B cell (primary cell): ENCODE measurements around the gene PRKAB1. TPM values are rescaled to one million over a fixed set of nuclear protein-coding genes. Genes with fewer than 3 reads are reported as not detected.

Source experiments
- ATAC-seq: fragments of 200-7000 bp; cut with Tn5 transposase; one replicate; pipeline ENCODE4 v1.10.0; 2021; ENCODE audit warnings: low read depth, mild to moderate bottlenecking, moderate number of reproducible peaks, moderate library complexity
- CTCF ChIA-PET: fragments of 350-600 bp; sonication (Branson Sonifier 250); formaldehyde crosslinking; loops from one replicate; lab custom pipeline; 2021; ENCODE audit warnings: antibody characterized with exemption, inconsistent platforms; lab: Charles Lee
- POLR2A ChIA-PET: fragments of 350-600 bp; sonication (Branson Sonifier 250); formaldehyde crosslinking; loops from one replicate; lab custom pipeline; 2021; ENCODE audit warnings: antibody characterized with exemption; lab: Charles Lee
- DNase-seq: peaks from one replicate; pipeline ENCODE4 v3.0.0; 2013
- H2AFZ ChIP-seq: 2 replicates; pipeline ENCODE4 v1.6.1; 2012; ENCODE audit warnings: mild to moderate bottlenecking, low read depth, low read length; ENCODE audit not compliant: insufficient read depth, poor library complexity, severe bottlenecking
- H3K27ac ChIP-seq, 2 donors: 1 replicate in 1 of 2; 2 replicates in 1 of 2; pipeline ENCODE4 v1.5.1; 2012 to 2013; ENCODE audit warnings: low read length in 2 of 2, mild to moderate bottlenecking in 2 of 2, moderate library complexity in 1 of 2
- H3K27me3 ChIP-seq, 4 experiments: fragments of 200-600 bp in 1 of 4; sonication (generic) in 1 of 4; replicated peaks in 1 of 4; 1 replicate in 2 of 4; 2 replicates in 2 of 4; pipeline versions ENCODE4 v1.6.1 to v1.7.0; 2013 to 2016; ENCODE audit warnings: low read length in 3 of 4, mild to moderate bottlenecking in 2 of 4, mixed read lengths in 1 of 4, moderate library complexity in 1 of 4; ENCODE audit not compliant: insufficient read depth in 4 of 4, control insufficient read depth in 3 of 4; ENCODE audit errors: control extremely low read depth in 1 of 4
- H3K36me3 ChIP-seq, 2 experiments: replicated peaks in 1 of 2; 1 replicate in 1 of 2; 2 replicates in 1 of 2; pipeline versions ENCODE4 v1.6.1 to v1.7.1; 2013; ENCODE audit warnings: low read length in 1 of 2; ENCODE audit not compliant: insufficient read depth in 2 of 2, control insufficient read depth in 1 of 2; ENCODE audit errors: control extremely low read depth in 1 of 2, extremely low read depth in 1 of 2
- H3K4me1 ChIP-seq, 2 donors: fragments of 200-600 bp in 1 of 2; sonication (generic) in 1 of 2; 1 replicate in 1 of 2; 2 replicates in 1 of 2; pipeline versions ENCODE4 v1.5.1 to v1.6.1; 2013 to 2017; ENCODE audit warnings: low read length in 2 of 2; ENCODE audit not compliant: control insufficient read depth in 2 of 2, insufficient read depth in 2 of 2
- H3K4me2 ChIP-seq: replicated peaks from 2 replicates; pipeline ENCODE3; 2012; ENCODE audit warnings: mild to moderate bottlenecking, low read depth, low read length; ENCODE audit not compliant: poor library complexity, severe bottlenecking
- H3K4me3 ChIP-seq, 5 experiments: fragments of 200-600 bp in 1 of 5; sonication (generic) in 1 of 5; 1 replicate in 3 of 5; 2 replicates in 2 of 5; pipeline versions ENCODE4 v1.5.1 to v1.7.0; 2011 to 2016; ENCODE audit warnings: low read length in 4 of 5, mild to moderate bottlenecking in 4 of 5, low read depth in 2 of 5, control low read depth in 1 of 5, moderate library complexity in 1 of 5; ENCODE audit not compliant: insufficient read depth in 1 of 5; ENCODE audit errors: control extremely low read depth in 1 of 5, extremely low read depth in 1 of 5
- H3K79me2 ChIP-seq: fragments of 200-600 bp; sonication (generic); one replicate; pipeline ENCODE4 v1.6.0; 2016; ENCODE audit warnings: low read length; ENCODE audit not compliant: control insufficient read depth, insufficient read depth
- H3K9ac ChIP-seq: fragments of 200-600 bp; sonication (generic); 2 replicates; pipeline ENCODE4 v1.6.1; 2017; ENCODE audit warnings: mild to moderate bottlenecking, low read length, moderate library complexity
- H3K9me3 ChIP-seq, 3 donors: one replicate each; pipeline versions ENCODE4 v1.6.1 to v1.7.1; 2013; ENCODE audit warnings: low read length in 2 of 3; ENCODE audit not compliant: control insufficient read depth in 2 of 3, insufficient read depth in 1 of 3; ENCODE audit errors: control extremely low read depth in 1 of 3
- H4K20me1 ChIP-seq: 2 replicates; pipeline ENCODE4 v1.6.0; 2012; ENCODE audit warnings: mild to moderate bottlenecking, low read length; ENCODE audit not compliant: insufficient read depth, control insufficient read depth, poor library complexity, severe bottlenecking
- H3K27ac Mint-ChIP-seq: one replicate; pipeline ENCODE4 v1.8.0; 2021; ENCODE audit warnings: mixed read lengths
- H3K27me3 Mint-ChIP-seq: one replicate; pipeline ENCODE4 v1.8.0; 2021; ENCODE audit warnings: mixed read lengths
- H3K4me1 Mint-ChIP-seq: one replicate; pipeline ENCODE4 v1.8.0; 2021; ENCODE audit warnings: mixed read lengths
- H3K4me3 Mint-ChIP-seq: one replicate; pipeline ENCODE4 v1.8.0; 2021; ENCODE audit warnings: mixed read lengths
- H3K9me3 Mint-ChIP-seq: one replicate; pipeline ENCODE4 v1.8.0; 2022; ENCODE audit warnings: mixed read lengths; ENCODE audit not compliant: insufficient read depth
- EZH2 ChIP-seq: IDR thresholded peaks from 2 replicates; pipeline ENCODE4 v1.6.1; 2012; ENCODE audit warnings: borderline replicate concordance, low read depth, mild to moderate bottlenecking, moderate library complexity, low read length; ENCODE audit not compliant: insufficient read depth, poor library complexity, severe bottlenecking
- WGBS: methylation state at CpG from one replicate; pipeline ENCODE4 v1.1.5; 2013; ENCODE audit warnings: missing lambda C conversion rate; ENCODE audit not compliant: insufficient coverage; 5-methylcytosine and 5-hydroxymethylcytosine counted together
- intact Hi-C: fragments of 100-400 bp; cut with micrococcal nuclease; formaldehyde crosslinking; loops from one replicate; pipeline ENCODE4 v1.10.0; 2022
- polyA plus RNA-seq: library from polyadenylated mRNA; depleted of rRNA; stranded (reverse); fragments of >200 nt; gene quantifications from 2 replicates; pipeline ENCODE4 v1.2.3, GENCODE V29; 2012
- total RNA-seq, 2 donors: library from RNA; stranded (reverse); fragments of 120-200 nt in 1 of 2; gene quantifications; 1 replicate in 1 of 2; 2 replicates in 1 of 2; pipeline versions ENCODE4 v1.2.3 to v1.2.4, GENCODE V29; 2013 to 2022
- TF ChIP-seq, protein P1 (sequence below): fragments of 200-600 bp; IDR thresholded peaks from one replicate; pipeline ENCODE4 v1.8.0; 2022; ENCODE audit warnings: antibody characterized with exemption, mild to moderate bottlenecking

The PRKAB1 gene
- total and polyA plus RNA-seq, 2 donors (not counting 1 experiment from before 2014, with no cell fraction given): 36.4 to 56.4 TPM

DNA sequence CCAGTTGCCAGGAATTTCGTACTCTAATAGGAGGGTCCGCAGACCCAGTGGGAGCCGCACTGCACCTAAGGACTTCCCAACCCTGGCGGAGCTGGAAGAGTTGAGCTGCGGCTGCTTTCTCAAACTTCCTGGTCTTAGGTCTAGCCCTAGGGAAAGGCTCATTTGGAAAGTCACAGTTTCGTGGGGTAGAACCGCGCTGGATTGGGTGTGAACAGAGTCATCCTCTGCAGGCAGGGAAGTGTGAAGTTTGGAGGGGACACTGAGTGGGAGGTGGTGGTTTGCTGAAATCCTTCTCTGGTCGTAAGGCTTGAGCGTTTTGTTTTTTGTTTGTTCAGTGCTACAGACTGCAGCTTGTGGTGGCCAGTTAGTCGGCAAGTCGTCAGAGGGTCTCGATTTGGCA, 18.8 kb downstream of the PRKAB1 start:
- CTCF ChIA-PET: no interaction called here
- H3K27ac ChIP-seq: no peak overlapping the region
- no peaks in the 10 kb centered on the region for H3K9me3 Mint-ChIP-seq

DNA sequence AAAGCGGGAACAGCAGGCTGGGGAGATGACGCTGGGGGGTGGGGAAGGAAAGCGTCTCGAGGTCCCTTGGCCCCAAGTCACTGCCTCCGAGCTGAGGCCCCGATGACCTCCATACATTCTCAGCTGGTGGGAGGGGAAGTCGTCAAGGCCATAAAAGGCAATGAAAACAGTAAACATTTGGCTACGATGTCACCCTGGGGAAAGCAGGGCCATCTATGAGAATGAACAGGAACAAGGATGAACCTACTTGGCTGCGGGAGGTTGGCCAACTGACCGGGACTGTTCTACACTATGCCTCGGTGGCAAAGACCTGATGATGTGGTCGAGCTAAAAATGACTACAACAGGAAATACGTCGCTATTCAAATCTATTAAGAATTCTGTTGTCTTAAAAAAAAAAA, 19.5 kb downstream of the PRKAB1 start:
- H3K79me2 ChIP-seq: no peaks in the 10 kb centered on the region
- H4K20me1 ChIP-seq: no peaks in the 10 kb centered on the region
- H3K27ac Mint-ChIP-seq: no peak overlapping the region
- no peaks in the 10 kb centered on the region for H3K27me3 Mint-ChIP-seq
- H3K4me1 ChIP-seq: peaks cover 9 to 16% of the 10 kb centered on the region in 2 donors
- no peaks in the 10 kb centered on the region for H3K27me3 ChIP-seq
- H3K27ac ChIP-seq: no peak overlapping the region
- intact Hi-C loops: no loop called here
- no peaks in the 10 kb centered on the region for H3K9me3 Mint-ChIP-seq
- no peaks in the 10 kb centered on the region for H3K36me3 ChIP-seq
- ChIA-PET POLR2A (interaction anchor here (0.6 to 0.7 kb wide), 2 partner anchors 435 to 458 kb away, joined by 4 to 10 read pairs; no protein-coding TSS in a partner anchor), CTCF (no interaction called here)
- no peak for ATAC-seq
- H3K4me1 Mint-ChIP-seq: peaks cover 29% of the 10 kb centered on the region
- H3K9ac ChIP-seq: no peak overlapping the region
- H3K4me3 ChIP-seq: no peak overlapping the region
- no peak for TF ChIP-seq EZH2
- TF ChIP-seq, protein P1, sequence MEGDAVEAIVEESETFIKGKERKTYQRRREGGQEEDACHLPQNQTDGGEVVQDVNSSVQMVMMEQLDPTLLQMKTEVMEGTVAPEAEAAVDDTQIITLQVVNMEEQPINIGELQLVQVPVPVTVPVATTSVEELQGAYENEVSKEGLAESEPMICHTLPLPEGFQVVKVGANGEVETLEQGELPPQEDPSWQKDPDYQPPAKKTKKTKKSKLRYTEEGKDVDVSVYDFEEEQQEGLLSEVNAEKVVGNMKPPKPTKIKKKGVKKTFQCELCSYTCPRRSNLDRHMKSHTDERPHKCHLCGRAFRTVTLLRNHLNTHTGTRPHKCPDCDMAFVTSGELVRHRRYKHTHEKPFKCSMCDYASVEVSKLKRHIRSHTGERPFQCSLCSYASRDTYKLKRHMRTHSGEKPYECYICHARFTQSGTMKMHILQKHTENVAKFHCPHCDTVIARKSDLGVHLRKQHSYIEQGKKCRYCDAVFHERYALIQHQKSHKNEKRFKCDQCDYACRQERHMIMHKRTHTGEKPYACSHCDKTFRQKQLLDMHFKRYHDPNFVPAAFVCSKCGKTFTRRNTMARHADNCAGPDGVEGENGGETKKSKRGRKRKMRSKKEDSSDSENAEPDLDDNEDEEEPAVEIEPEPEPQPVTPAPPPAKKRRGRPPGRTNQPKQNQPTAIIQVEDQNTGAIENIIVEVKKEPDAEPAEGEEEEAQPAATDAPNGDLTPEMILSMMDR: no peak
- H3K9me3 ChIP-seq: peaks cover 0 to 7% (median 0%) of the 10 kb centered on the region in 3 donors
- H3K4me2 ChIP-seq: no peak overlapping the region
- no peak overlapping the region for H2AFZ ChIP-seq
- H3K4me3 Mint-ChIP-seq: no peak overlapping the region
- 81% methylated on average over 10 of the region's 14 CpGs for WGBS
- DNase-seq: no peak

More for the DNA sequence above, 18.8 kb downstream of the PRKAB1 start:
- no peaks in the 10 kb centered on the region for H3K36me3 ChIP-seq
- peaks cover 15 to 22% of the 10 kb centered on the region in 2 donors for H3K4me1 ChIP-seq
- H3K4me3 ChIP-seq: no peak overlapping the region
- no peaks in the 10 kb centered on the region for H3K27me3 Mint-ChIP-seq
- no peak for DNase-seq
- H3K4me1 Mint-ChIP-seq: peaks cover 36% of the 10 kb centered on the region
- H3K27ac Mint-ChIP-seq: no peak overlapping the region
- H2AFZ ChIP-seq: no peak overlapping the region
- no peaks in the 10 kb centered on the region for H3K79me2 ChIP-seq
- H4K20me1 ChIP-seq: no peaks in the 10 kb centered on the region
- no peak for ATAC-seq
- no peak overlapping the region for H3K4me2 ChIP-seq
- intact Hi-C loops: no loop called here
- peaks cover 0 to 7% (median 0%) of the 10 kb centered on the region in 3 donors for H3K9me3 ChIP-seq
- H3K4me3 Mint-ChIP-seq: no peak overlapping the region
- H3K9ac ChIP-seq: no peak overlapping the region
- WGBS: 98% methylated on average over 11 of the region's 13 CpGs
- H3K27me3 ChIP-seq: no peaks in the 10 kb centered on the region
- TF ChIP-seq EZH2: no peak
- TF ChIP-seq, protein P1: no peak
- POLR2A ChIA-PET: interaction anchor here (0.6 kb wide), 1 partner anchor 15 kb away, joined by 7 read pairs; no protein-coding TSS in a partner anchor
